NCI-H1694 (cell line): ENCODE results near the gene PLA2G10.
"Not testable (repeated sequence)": the region's sequence is repeated elsewhere in the genome, so short reads cannot be mapped to it uniquely, and the experiment has no call there.

Experiments
- DNase-seq: peaks from one replicate; lab custom pipeline; 2025; lab: John Stamatoyannopoulos, UW

Gene PLA2G10

GRCh38 chr16:14667347-14668266 is 26.5 kb downstream of the PLA2G10 start:
- DNase-seq = no peak

- no peak for DNase-seq
Observed at GRCh38 chr16:14658063-14658462, 36.0 kb downstream of the PLA2G10 start.

GRCh38 chr16:14652726-14653125 is 41.4 kb downstream of the PLA2G10 start:
- no peak for DNase-seq

GRCh38 chr16:14650629-14651028 is 43.5 kb downstream of the PLA2G10 start:
- no peak for DNase-seq

GRCh38 chr16:14649816-14650215 is 44.3 kb downstream of the PLA2G10 start:
- no peak for DNase-seq

GRCh38 chr16:14641926-14642325 is 52.2 kb downstream of the PLA2G10 start:
- DNase-seq = no peak

GRCh38 chr16:14641206-14641605 is 52.9 kb downstream of the PLA2G10 start:
- no peak for DNase-seq

- DNase-seq = no peak
Observed at GRCh38 chr16:14640538-14640937, 53.6 kb downstream of the PLA2G10 start.

- DNase-seq = not testable (repeated sequence)
Observed at GRCh38 chr16:14636951-14637240, 57.2 kb downstream of the PLA2G10 start.

GRCh38 chr16:14636179-14636950 is 57.7 kb downstream of the PLA2G10 start:
- not testable (repeated sequence) for DNase-seq

- no peak for DNase-seq
Observed at GRCh38 chr16:14635395-14636165, 58.5 kb downstream of the PLA2G10 start.

- DNase-seq = no peak
Observed at GRCh38 chr16:14634389-14634725, 59.8 kb downstream of the PLA2G10 start.

GRCh38 chr16:14632693-14633569 is 61.2 kb downstream of the PLA2G10 start, which contains the start of gene BFAR:
Gene BFAR (plus strand): TSS chr16:14632951. CDS start chr16:14644347, 11,396 bp downstream.
- peak; percentile 96 for DNase-seq

GRCh38 chr16:14630620-14631330 is 63.3 kb downstream of the PLA2G10 start:
- not testable (repeated sequence) for DNase-seq

- peak; percentile 87 for DNase-seq
Observed at GRCh38 chr16:14629919-14630619, 64.0 kb downstream of the PLA2G10 start, which contains the start of gene PARN. Gene PARN (minus strand): TSS chr16:14630260. CDS start chr16:14630125, 135 bp downstream.

- DNase-seq = no peak
Observed at GRCh38 chr16:14629612-14629918, 64.5 kb downstream of the PLA2G10 start.

- DNase-seq = no peak
Observed at GRCh38 chr16:14628806-14629611, 65.1 kb downstream of the PLA2G10 start.

- no peak for DNase-seq
Observed at GRCh38 chr16:14627078-14627477, 67.0 kb downstream of the PLA2G10 start.
